IPS DF 6.9 (cell line): ENCODE data around the gene TNRC6C.

Experiments
- DNase-seq: peaks from one replicate; pipeline ENCODE4 v3.0.0-alpha.2; 2013; ENCODE audit warnings: low read depth, low spot score
- H3K27ac ChIP-seq: one replicate; pipeline ENCODE4 v1.5.1; 2013; ENCODE audit warnings: low read length, control low read depth
- H3K27me3 ChIP-seq: 2 replicates; pipeline ENCODE4 v1.6.1; 2013; ENCODE audit warnings: mild to moderate bottlenecking, low read length; ENCODE audit not compliant: control insufficient read depth, insufficient read depth
- H3K36me3 ChIP-seq: 2 replicates; pipeline ENCODE4 v1.6.1; 2013; ENCODE audit warnings: low read length; ENCODE audit not compliant: control insufficient read depth, insufficient read depth
- H3K4me1 ChIP-seq: 2 replicates; pipeline ENCODE4 v1.6.1; 2013; ENCODE audit warnings: low read length; ENCODE audit not compliant: control insufficient read depth, insufficient read depth
- H3K4me3 ChIP-seq: 2 replicates; pipeline ENCODE4 v1.5.1; 2013; ENCODE audit warnings: mild to moderate bottlenecking, low read length
- H3K9me3 ChIP-seq: 2 replicates; pipeline ENCODE4 v1.6.1; 2013; ENCODE audit warnings: low read length, inconsistent platforms; ENCODE audit not compliant: control insufficient read depth, insufficient read depth
- WGBS: extraction: QIAGEN DNeasy Blood & Tissue Kit; methylation state at CpG from one replicate; pipeline ENCODE4 v1.1.7; 2013; ENCODE audit warnings: mixed read lengths, missing lambda C conversion rate; ENCODE audit not compliant: insufficient read length, insufficient coverage; 5-methylcytosine and 5-hydroxymethylcytosine counted together

Gene TNRC6C

DNA sequence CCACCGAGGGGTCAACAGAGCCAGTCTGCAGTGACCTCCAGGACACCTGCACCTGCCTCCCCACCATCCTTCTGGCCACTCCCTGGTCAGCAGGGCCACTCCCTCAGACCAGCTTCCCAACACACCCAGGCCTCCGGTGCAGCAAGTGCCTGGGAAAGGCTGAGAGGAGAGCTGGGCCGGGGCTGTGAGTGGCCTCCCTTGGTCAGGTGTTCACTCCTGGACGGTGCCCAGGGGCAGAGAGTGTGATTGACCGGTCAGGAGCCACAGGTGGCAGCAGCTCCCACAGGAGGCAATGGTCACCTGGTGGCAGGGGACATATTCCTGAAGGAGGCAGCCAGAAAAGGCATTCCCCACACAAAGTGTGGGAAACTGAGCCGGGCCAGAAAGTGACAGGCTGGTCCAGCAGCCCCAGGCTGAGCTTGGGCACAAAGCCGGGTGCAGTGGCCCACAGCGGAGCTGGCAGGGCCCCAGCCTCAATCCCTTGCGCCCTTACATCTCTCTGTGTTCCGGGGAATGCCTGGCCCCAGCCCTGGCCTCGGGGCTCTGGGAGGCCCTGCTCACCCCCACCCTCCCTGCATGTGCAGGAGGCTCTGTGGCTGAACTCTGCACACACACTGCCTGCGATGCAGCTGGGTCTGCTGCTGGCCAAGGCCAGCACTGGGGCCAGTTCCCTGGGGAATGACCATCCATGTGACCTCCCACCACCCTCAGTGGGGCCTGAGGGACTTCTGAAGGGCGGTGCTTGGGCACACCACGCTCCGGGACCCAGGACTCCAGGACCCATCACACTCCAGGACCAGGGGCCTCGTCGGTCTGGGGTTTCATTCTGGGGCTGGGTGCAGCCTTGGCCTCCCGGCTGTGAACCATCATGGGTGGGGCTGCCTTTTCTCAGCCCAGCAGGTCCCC is 186.5 kb downstream of the TNRC6C start:
- no peak for DNase-seq
- Histone ChIP-seq H3K36me3 (no peaks in the 10 kb centered on the region), H3K4me3 (no peak overlapping the region), H3K9me3 (no peaks in the 10 kb centered on the region), H3K27ac (no peak overlapping the region), H3K27me3 (no peaks in the 10 kb centered on the region), H3K4me1 (no peaks in the 10 kb centered on the region)
- WGBS: no CpG with 5 or more reads among the region's 18 CpGs

DNA sequence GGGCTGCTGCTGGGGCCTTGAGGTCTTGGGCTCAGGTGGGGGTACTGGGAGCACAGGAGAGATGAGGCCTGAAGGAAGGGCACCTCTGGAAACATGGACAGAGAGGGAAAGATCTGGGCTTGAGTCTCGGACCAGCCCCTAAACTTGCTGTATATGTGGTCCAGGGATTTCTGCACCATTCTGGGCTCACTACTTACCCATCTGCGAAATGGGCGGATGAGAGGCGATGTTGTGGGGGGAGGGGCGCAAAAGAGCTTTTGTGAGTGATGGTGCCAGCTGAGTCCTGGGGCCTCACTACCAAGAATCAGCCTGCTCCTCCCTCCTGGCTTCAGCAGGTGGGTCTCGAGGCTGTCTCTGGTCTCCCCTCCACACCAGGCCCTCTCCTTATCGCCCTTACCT is 188.0 kb downstream of the TNRC6C start:
- H3K27ac ChIP-seq: no peak overlapping the region
- WGBS: no CpG with 5 or more reads among the region's 7 CpGs

DNA sequence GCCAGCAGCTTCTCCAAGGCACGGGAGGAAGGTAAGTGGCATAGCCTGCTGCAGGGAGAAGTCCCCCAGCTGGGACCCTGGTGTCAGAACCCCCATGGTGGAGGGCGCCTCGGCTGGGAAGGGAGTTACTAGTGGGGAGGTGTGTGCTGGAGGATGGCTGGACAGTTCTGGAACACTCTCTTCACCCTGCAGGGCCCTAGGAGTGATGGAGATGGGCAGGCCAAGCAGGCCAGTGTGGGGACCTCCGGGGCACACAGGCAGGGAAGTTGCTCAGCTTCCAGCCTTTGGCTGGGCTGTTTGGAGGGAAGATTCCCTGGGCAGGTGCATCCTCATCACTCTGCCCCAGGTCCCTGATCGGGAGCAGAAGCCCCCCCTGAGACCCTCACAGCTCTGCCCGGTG is 188.4 kb downstream of the TNRC6C start:
- no CpG with 5 or more reads among the region's 6 CpGs for WGBS
- DNase-seq: no peak
- H3K27me3 ChIP-seq: no peaks in the 10 kb centered on the region

More for the DNA sequence above, 188.0 kb downstream of the TNRC6C start:
- H3K27me3 ChIP-seq: no peaks in the 10 kb centered on the region
- H3K4me1 ChIP-seq: no peaks in the 10 kb centered on the region
- no peak for DNase-seq
- H3K4me3 ChIP-seq: no peak overlapping the region
- no peaks in the 10 kb centered on the region for H3K9me3 ChIP-seq
- no peaks in the 10 kb centered on the region for H3K36me3 ChIP-seq

GRCh38 chr17:78147315-78147998 is 189.0 kb downstream of the TNRC6C start:
- Histone ChIP-seq H3K9me3 (no peaks in the 10 kb centered on the region), H3K27ac (no peak overlapping the region), H3K4me3 (no peak overlapping the region), H3K36me3 (no peaks in the 10 kb centered on the region), H3K4me1 (no peaks in the 10 kb centered on the region), H3K27me3 (no peaks in the 10 kb centered on the region)
- no peak for DNase-seq
- WGBS: no CpG with 5 or more reads among the region's 8 CpGs

More for the DNA sequence above, 188.4 kb downstream of the TNRC6C start:
- Histone ChIP-seq H3K4me1 (no peaks in the 10 kb centered on the region), H3K36me3 (no peaks in the 10 kb centered on the region), H3K9me3 (no peaks in the 10 kb centered on the region), H3K4me3 (no peak overlapping the region), H3K27ac (no peak overlapping the region)

- Histone ChIP-seq H3K27me3 (no peaks in the 10 kb centered on the region), H3K36me3 (no peaks in the 10 kb centered on the region), H3K4me1 (no peaks in the 10 kb centered on the region), H3K27ac (no peak overlapping the region), H3K9me3 (no peaks in the 10 kb centered on the region), H3K4me3 (no peak overlapping the region)
- no CpG with 5 or more reads among the region's 14 CpGs for WGBS
- no peak for DNase-seq
Measured at GRCh38 chr17:78148286-78149016, 189.9 kb downstream of the TNRC6C start.

DNA sequence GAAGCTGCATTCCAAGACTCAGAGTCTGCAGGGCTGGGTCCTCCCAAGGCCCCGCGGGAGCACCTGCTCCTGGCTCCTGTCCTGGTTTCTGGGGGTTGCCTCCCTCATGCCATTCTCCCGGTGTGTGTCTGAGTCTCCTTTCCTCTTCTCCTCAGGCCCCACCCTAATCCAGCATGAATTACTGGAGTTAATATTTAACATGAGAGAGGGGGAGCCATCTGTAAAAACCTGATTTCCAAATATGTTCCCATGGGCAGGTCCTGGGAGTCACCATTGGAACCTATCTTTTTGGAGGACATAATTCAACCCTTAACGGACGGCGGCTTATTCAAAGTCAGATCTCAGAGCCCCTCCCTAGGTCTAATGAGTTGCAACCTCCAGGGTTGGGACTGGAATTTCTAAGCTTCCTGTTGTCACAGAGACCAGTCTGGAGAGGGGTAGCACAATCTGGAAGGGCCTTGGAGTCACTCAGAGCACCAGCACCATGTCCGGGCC is 193.1 kb downstream of the TNRC6C start:
- no peaks in the 10 kb centered on the region for H3K27me3 ChIP-seq
- H3K4me1 ChIP-seq: no peaks in the 10 kb centered on the region
- DNase-seq: no peak
- no peak overlapping the region for H3K27ac ChIP-seq
- no peaks in the 10 kb centered on the region for H3K9me3 ChIP-seq
- no peaks in the 10 kb centered on the region for H3K36me3 ChIP-seq
- no CpG with 5 or more reads among the region's 7 CpGs for WGBS
- no peak overlapping the region for H3K4me3 ChIP-seq

DNA sequence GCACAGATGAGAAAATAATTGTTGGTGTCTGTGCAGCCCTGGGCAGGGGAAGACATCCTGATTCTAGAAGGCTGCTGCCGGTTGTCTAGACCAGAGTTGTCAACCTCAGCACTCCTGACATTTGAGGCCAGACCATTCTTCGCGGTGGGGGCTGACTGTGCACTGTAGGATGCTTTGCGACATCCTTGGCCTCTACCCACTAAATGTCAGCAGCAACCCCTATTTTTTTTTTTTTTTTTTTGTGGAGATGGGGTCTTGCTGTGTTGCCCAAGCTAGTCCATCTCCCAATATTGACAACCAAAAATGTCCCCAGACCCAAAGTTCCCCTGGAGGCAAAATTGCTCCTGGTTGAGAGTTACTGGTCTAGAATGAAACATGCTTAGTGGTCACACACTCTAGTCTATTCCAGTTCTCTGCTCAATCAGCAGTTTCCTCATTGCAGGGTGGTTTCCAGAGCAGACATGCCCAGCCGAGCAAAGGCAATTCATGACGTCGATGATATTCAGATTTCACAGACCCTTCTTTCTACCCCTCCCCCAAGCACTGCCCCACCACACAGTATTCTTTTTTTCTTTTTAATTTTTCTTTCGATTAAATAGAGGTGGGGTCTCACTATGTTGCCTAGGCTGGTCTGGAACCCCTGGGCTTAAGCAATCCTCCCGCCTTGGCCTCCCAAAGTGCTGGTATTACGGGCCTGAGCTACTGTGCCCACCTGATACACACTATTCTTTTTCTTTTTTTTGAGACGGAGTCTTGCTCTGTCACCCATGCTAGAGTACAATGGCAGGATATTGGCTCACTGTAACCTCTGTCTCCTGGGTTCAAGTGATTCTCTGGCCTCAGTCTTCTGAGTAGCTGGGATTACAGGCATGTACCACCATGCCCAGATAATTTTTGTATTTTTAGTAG is 196.7 kb downstream of the TNRC6C start:
- no peak overlapping the region for H3K4me3 ChIP-seq
- H3K36me3 ChIP-seq: no peaks in the 10 kb centered on the region
- no peaks in the 10 kb centered on the region for H3K9me3 ChIP-seq
- no peak for DNase-seq
- WGBS: no CpG with 5 or more reads among the region's 11 CpGs
- no peaks in the 10 kb centered on the region for H3K4me1 ChIP-seq
- no peaks in the 10 kb centered on the region for H3K27me3 ChIP-seq
- no peak overlapping the region for H3K27ac ChIP-seq
